ENCODE results near the gene ARID3C.

The ARID3C gene

DNA sequence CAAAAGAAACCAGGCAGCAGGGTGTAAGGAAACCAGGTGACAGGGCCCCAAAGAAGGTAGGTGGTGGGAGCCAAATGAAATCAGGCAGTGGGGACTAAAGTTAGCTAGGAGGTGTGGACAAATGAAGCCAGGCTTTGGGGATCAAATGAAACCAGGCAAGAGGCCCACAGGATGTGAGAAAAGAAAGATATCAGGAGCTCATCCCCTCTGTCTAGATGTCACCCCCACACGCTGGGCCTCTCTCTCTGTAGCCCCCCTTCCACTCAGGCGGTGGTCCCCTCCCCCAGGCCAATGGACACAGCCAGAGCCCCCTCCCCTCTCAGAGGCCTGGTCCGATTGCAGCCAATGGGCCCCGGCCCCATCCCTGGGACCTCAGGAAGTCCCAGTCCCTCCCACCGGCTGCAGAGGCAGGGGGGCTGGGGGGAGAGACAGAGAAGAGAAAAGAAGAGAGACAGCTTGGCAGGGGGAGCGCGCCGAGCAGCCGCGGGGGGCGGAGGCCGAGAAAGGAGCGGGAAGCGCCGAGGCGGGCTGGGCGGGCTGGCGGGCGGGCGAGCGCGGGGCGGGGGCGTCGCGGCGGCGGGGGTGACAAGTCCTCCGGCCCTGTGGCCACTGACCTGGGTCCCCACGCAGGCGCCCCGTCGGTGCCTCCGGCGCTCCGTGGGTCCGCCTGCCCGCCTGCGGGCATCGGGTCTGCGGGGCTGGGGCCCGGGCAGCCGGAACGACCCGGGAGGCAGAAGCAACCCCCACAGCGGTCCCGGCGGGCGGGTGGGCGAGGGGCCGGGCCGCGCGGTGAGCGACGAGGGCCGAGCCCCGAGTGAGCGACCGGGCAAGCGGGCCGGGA, 51.2 kb downstream of the ARID3C start:
- no peak for DNase-seq (ENCODE audit: low spot score)

DNA sequence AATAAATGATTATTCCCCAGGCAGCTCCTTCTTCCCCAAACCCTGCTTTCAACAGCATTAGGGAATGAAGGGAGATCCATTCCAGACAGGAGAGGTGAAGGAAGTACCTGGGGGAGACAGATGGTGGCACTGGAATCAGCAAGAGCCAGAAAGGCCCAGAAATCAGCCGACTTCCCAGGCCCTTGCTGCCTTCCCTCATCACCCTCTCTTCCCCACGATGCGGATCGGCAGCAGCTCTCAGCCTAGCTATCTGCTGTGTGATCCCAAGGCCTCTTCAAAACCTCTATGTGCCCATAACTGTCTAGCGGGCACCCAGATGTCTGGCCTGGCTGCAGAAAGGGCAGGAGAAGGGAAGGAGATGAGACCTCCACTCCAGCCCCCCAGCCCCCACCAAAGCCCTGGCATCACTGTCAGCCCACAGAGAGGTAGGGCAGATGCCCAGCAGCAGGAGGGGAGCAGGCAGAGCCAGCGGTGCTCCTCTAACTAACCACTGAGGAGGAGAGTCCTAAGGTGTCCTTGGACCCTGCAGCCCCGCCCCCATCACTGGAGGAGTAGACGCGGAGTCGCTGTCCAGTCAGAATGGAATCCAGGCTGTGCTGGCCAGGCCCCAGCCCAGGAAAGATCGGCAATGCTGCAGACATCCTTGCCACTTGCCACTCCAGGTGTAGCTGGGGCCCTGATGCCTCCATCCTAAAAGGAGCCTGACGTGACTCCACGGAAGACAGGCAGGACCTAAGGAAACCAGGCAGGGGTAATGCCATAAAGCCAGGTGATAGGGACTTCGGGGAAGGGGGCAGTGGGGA, 52.1 kb downstream of the ARID3C start:
- no peak for DNase-seq (ENCODE audit: low spot score)

DNA sequence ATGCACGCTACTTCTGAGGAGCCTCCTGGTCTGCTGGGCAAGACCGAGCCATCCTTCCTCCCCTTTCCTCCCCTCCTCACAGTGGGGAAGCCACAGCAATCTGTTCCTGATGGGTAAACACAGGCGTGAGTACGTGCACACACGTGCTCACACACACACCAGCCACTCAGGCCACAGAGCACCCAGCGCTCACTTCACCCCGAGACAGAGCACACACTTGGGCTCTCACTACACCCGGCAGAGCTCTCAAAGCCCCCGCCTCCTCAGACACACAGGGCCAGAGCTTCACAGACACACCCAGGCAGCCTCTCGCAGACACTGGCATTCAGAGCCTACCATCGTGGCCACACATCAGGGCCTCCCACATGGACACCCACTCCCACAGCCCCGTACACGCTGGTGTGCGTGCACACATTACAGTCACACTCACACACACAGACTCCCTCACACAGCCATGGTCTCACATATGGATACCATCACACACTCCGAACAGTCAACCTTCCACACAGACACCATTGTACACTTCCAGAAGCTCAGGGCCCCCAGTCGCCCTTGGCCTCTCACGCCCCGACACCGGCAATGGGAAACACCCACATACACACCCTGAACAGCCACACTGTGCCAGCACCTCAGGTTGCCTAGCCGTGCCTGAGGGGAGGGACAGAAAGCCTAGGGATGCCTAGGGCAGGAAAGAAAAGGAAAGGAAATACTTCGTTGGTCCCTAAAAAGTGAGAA, 52.8 kb downstream of the ARID3C start:
- DNase-seq (ENCODE audit: low spot score) = no peak

DNA sequence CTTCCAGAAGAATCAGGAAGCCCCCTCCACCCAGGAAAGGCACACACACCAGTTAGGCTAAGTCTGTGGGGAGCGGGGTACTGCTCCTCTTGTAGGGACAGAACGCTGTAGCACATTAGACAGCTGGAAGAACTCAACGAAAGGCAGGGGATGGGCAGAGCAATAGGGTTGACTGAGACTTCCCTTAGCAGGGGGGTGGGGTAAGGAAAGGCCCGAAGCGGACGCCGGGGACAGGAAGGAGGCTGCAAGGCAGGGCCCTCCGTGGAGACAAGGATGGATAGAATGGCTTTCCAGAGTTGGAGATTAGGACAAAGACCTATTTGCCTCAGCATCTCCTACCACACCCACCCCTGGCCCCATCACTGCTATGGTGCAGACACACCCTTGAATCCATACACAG, 53.6 kb downstream of the ARID3C start:
- no peak for DNase-seq (ENCODE audit: low spot score)

DNA sequence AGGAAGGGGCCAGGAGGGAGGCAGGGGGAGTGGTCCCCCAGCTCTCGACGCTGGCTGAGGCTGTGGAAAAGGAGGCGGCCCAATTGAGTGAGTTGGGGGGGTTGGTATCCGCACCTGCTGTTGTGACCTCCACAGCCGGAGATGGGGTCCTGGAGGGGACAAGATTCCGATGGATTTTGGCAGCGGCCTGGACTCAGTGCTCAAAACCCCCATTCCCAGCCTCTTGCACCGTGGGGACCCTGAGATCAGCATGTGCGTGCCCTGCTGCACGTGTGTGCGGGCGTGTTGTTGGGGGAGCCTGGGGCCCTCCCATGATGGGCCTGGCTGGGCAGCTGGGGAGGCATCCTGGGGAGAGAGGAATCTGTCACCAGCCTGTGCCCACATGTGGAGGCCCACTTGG, 54.3 kb downstream of the ARID3C start:
- DNase-seq (ENCODE audit: low spot score) = no peak

DNA sequence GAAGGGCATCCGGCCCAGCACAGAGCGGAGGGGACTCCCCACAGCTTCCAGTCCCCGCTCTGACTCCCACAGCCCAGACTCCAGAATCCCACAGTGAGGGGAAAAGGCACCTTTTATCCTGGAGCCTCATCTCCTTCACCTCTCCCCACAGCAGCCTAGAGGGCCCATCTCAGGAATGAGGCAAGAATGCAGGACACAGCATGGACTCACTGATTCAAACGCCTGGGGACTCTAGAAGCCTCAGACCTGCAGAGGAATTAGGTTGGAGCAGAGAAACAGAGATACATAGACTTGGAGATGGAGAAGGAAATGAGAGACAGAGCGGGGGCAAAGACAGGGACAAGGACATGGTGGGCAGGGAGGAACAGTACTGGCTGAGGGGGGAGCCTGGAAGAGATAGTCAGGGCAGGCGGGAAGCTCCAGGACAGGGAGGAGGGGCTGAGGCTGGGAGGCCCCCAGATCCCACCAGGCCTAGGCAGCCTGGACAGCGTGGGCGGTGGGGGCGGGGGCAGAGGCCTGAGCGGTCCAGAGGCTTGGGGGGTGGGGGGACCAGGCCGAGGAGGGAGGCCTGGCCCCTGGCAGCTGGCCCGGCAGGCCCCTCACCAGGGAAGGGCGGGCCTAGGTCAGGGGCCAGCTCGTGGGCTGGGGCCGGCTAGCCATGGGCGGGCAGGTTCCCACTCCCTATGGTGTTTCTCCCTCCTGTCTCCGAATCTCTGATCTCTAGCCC, 55.1 kb downstream of the ARID3C start:
- no peak for DNase-seq (ENCODE audit: low spot score)

DNA sequence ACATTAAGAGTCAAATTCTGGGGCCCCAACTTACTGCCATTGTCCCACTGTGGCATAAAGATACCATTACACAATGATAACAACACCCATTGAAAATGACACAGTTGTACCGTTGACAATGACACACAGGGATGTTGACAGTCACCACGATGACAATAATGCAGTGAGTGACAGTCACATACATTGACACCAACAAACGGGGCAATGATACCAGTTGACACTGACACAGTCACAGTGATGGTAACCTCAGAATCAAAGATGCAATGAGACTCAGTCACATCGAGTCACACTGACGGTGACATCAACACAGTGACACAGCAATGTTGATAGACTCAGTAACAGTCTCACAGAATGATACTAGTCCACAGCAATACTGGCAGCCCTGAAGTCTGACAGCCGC, 56.2 kb downstream of the ARID3C start:
- no peak for DNase-seq (ENCODE audit: low spot score)

DNA sequence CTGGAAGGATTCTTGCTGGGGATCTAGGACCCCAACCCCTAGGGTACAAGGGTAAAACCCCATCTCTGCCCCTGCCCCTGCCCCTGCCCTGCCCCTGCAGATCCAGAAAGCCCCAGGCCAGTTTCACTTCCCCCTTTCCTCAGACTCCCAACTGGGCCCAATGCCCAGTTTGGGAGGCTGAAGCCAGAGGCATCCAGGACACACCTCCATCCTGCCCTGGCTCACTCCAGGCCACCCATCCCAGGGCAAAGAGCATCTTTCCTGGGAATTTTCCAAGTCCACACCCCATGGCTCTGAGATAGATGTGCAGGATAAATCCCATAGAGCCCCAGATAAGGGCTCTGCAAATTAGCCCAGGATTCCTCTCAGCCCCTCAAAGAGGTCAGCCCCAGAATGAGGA, 56.8 kb downstream of the ARID3C start:
- no peak for DNase-seq (ENCODE audit: low spot score)

DNA sequence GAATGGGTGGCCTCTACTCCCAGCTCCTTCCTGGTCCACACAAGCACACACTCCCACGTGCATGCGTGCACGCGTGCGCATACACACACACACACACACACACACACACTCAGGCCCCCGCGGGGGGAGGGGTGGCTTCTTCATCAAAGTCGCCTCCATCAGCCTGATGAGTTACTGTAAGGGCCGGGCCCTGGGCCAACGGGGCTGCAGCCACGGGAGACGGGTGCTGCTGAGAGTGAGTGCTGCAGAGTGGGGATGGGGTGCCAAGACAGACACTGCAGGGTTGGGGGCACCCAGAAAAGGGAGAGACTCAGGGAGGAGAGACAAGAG, 57.4 kb downstream of the ARID3C start:
- no peak for DNase-seq (ENCODE audit: low spot score)

Measured in Ammon's horn (tissue), 1 donor.